HEK293 (cell line): ENCODE results near the gene KRTAP10-10.

Experiments
- BCL11A ChIP-seq: fragments of 450-650 bp; formaldehyde crosslinking; IDR thresholded peaks from 2 replicates; pipeline ENCODE4 v1.5.1; 2016; ENCODE audit warnings: low read depth, missing biosample characterization, missing genetic modification characterization
- CTCF ChIP-seq: fragments of 450-650 bp; formaldehyde crosslinking; IDR thresholded peaks from 2 replicates; pipeline ENCODE4 v1.5.1; 2016; ENCODE audit warnings: missing biosample characterization, missing genetic modification characterization
- KLF8 ChIP-seq: fragments of 450-650 bp; formaldehyde crosslinking; IDR thresholded peaks from 2 replicates; pipeline ENCODE4 v1.5.1; 2016; ENCODE audit warnings: missing biosample characterization, missing genetic modification characterization
- MZF1 ChIP-seq: fragments of 450-650 bp; formaldehyde crosslinking; IDR thresholded peaks from 2 replicates; pipeline ENCODE4 v1.5.1; 2017; ENCODE audit warnings: missing biosample characterization, missing genetic modification characterization, borderline replicate concordance
- PBX3 ChIP-seq: sonication (generic); formaldehyde crosslinking; IDR thresholded peaks from 2 replicates; pipeline ENCODE4 v1.8.1; 2022; ENCODE audit warnings: mild to moderate bottlenecking, moderate library complexity, missing genetic modification reagents
- SETDB1 ChIP-seq: IDR thresholded peaks from one replicate; pipeline ENCODE4 v1.6.1; 2017; ENCODE audit warnings: mild to moderate bottlenecking, low read length, moderate library complexity, mixed read lengths; ENCODE audit not compliant: insufficient read length
- ZNF184 ChIP-seq: fragments of 450-650 bp; IDR thresholded peaks from 2 replicates; pipeline ENCODE4 v1.5.1; 2018; ENCODE audit warnings: missing biosample characterization, mild to moderate bottlenecking, missing genetic modification characterization
- ZNF223 ChIP-seq: fragments of 450-650 bp; formaldehyde crosslinking; IDR thresholded peaks from 2 replicates; pipeline ENCODE4 v1.5.1; 2016; ENCODE audit warnings: missing biosample characterization, missing genetic modification characterization
- ZNF302 ChIP-seq: fragments of 450-650 bp; formaldehyde crosslinking; IDR thresholded peaks from 2 replicates; pipeline ENCODE4 v1.5.1; 2016; ENCODE audit warnings: missing biosample characterization, missing genetic modification characterization, low read depth
- ZNF366 ChIP-seq: fragments of 450-650 bp; formaldehyde crosslinking; conservative IDR thresholded peaks from 2 replicates; pipeline ENCODE4 v1.5.1; 2016; ENCODE audit warnings: missing biosample characterization, missing genetic modification characterization
- ZNF529 ChIP-seq: fragments of 450-650 bp; formaldehyde crosslinking; IDR thresholded peaks from 2 replicates; pipeline ENCODE4 v1.5.1; 2017; ENCODE audit warnings: missing genetic modification characterization, missing biosample characterization; ENCODE audit not compliant: insufficient replicate concordance
- ZSCAN30 ChIP-seq: fragments of 450-650 bp; IDR thresholded peaks from 2 replicates; pipeline ENCODE4 v1.5.1; 2018; ENCODE audit warnings: missing biosample characterization, mild to moderate bottlenecking, missing genetic modification characterization, moderate library complexity

GRCh38 chr21:44589586-44590305, 47.4 kb upstream of the KRTAP10-10 start:
- TF ChIP-seq MZF1 (tag by site-specific recombination) (no peak), PBX3 (CRISPR knock-in tag) (no peak), CTCF (tag by site-specific recombination) (no peak), BCL11A (tag by site-specific recombination) (no peak), KLF8 (no peak), ZNF302 (tag by site-specific recombination) (no peak), ZNF184 (tag by site-specific recombination) (no peak), ZNF223 (tag by site-specific recombination) (no peak), ZNF529 (tag by site-specific recombination) (no peak), ZSCAN30 (no peak), SETDB1 (no peak), ZNF366 (tag by site-specific recombination) (no peak)
